Endothelial cell of umbilical vein (primary cell): ENCODE results near the gene SPG21. TPM values are rescaled to one million over a fixed set of nuclear protein-coding genes. Genes with fewer than 3 reads are reported as not detected.

ENCODE experiments used
- BruUV-seq: library from RNA; stranded (reverse); fragments of 400-500 nt; replicated peaks from 2 replicates; lab custom pipeline; 2021; lab: Mats Ljungman, UMichigan
- CTCF ChIA-PET: fragments of 300-600, 350-600 bp; sonication (Branson Sonifier 250); formaldehyde crosslinking; loops from one replicate; lab custom pipeline; 2021; ENCODE audit warnings: antibody characterized with exemption, inconsistent platforms; lab: Charles Lee
- POLR2A ChIA-PET: fragments of 300-600, 350-600 bp; sonication (Branson Sonifier 250); formaldehyde crosslinking; loops from one replicate; lab custom pipeline; 2021; ENCODE audit warnings: antibody characterized with exemption, inconsistent platforms; lab: Charles Lee
- DNase-seq: peaks from one replicate; pipeline ENCODE4 v3.0.0-alpha.2; 2011; ENCODE audit warnings: low read depth, low spot score
- FAIRE-seq: peaks from 2 replicates; lab custom pipeline; 2011; peaks lifted over from hg19 to GRCh38; lab: Jason Lieb, UNC
- H2AFZ ChIP-seq: 2 replicates; pipeline ENCODE4 v1.6.0; 2012; ENCODE audit warnings: low read depth, low read length, control low read depth, inconsistent platforms
- H3K27ac ChIP-seq: 2 replicates; pipeline ENCODE4 v1.5.1; 2011; ENCODE audit warnings: low read depth, mild to moderate bottlenecking, control low read depth, low read length, moderate library complexity; ENCODE audit not compliant: insufficient read depth
- H3K27me3 ChIP-seq, 2 experiments: 2 replicates each; pipeline versions ENCODE4 v1.6.0 to v1.6.1; 2011; ENCODE audit warnings: low read length in 2 of 2, mixed read lengths in 1 of 2; ENCODE audit not compliant: control insufficient read depth in 2 of 2, insufficient read depth in 2 of 2
- H3K36me3 ChIP-seq, 2 experiments: 2 replicates in 1 of 2; 3 replicates in 1 of 2; pipeline ENCODE4 v1.5.1; 2011; ENCODE audit warnings: low read length in 2 of 2, mild to moderate bottlenecking in 1 of 2, moderate library complexity in 1 of 2; ENCODE audit not compliant: control insufficient read depth in 2 of 2, insufficient read depth in 2 of 2; ENCODE audit errors: extremely low read depth in 1 of 2
- H3K4me1 ChIP-seq: 3 replicates; pipeline ENCODE4 v1.5.1; 2011; ENCODE audit warnings: mild to moderate bottlenecking, low read length; ENCODE audit not compliant: control insufficient read depth, insufficient read depth; ENCODE audit errors: extremely low read depth
- H3K4me2 ChIP-seq: 2 replicates; pipeline ENCODE4 v1.6.1; 2011; ENCODE audit warnings: low read length, control low read depth, mixed read lengths; ENCODE audit not compliant: insufficient read depth
- H3K4me3 ChIP-seq, 3 experiments: fragments of 200-600 bp in 1 of 3; sonication (generic), shearing (Covaris generic) in 1 of 3; replicated peaks in 1 of 3; 2 replicates each; pipeline ENCODE4 v1.5.1; 2011 to 2016; ENCODE audit warnings: control low read depth in 3 of 3, low read length in 3 of 3, mild to moderate bottlenecking in 2 of 3, inconsistent platforms in 1 of 3, low read depth in 1 of 3, moderate library complexity in 1 of 3; ENCODE audit not compliant: insufficient read depth in 1 of 3
- H3K79me2 ChIP-seq: 2 replicates; pipeline ENCODE4 v1.6.0; 2012; ENCODE audit warnings: low read length, inconsistent platforms; ENCODE audit not compliant: control insufficient read depth, insufficient read depth
- H3K9ac ChIP-seq: replicated peaks from 2 replicates; pipeline ENCODE3; 2011; ENCODE audit warnings: low read length, control low read depth; ENCODE audit not compliant: insufficient read depth; ENCODE audit errors: extremely low read depth
- H3K9me1 ChIP-seq: replicated peaks from 3 replicates; pipeline ENCODE4 v1.6.0; 2011; ENCODE audit warnings: mild to moderate bottlenecking, low read length; ENCODE audit not compliant: control insufficient read depth, insufficient read depth; ENCODE audit errors: extremely low read depth
- H3K9me3 ChIP-seq: replicated peaks from 2 replicates; pipeline ENCODE4 v1.5.1; 2012; ENCODE audit warnings: low read length, inconsistent platforms; ENCODE audit not compliant: control insufficient read depth, insufficient read depth
- H4K20me1 ChIP-seq: replicated peaks from 2 replicates; pipeline ENCODE3; 2011; ENCODE audit warnings: mild to moderate bottlenecking, low read length; ENCODE audit not compliant: control insufficient read depth, insufficient read depth; ENCODE audit errors: extremely low read depth
- CTCF ChIP-seq, 2 donors: IDR thresholded peaks; 1 replicate in 1 of 2; 2 replicates in 1 of 2; pipeline ENCODE4 v1.5.1; 2011; ENCODE audit warnings: low read length in 2 of 2, mild to moderate bottlenecking in 2 of 2, moderate library complexity in 2 of 2, control low read depth in 1 of 2, inconsistent platforms in 1 of 2, low read depth in 1 of 2; ENCODE audit not compliant: insufficient read depth in 1 of 2; ENCODE audit errors: extremely low read depth in 1 of 2
- EZH2 ChIP-seq: IDR thresholded peaks from 2 replicates; pipeline ENCODE4 v1.6.1; 2012; ENCODE audit warnings: borderline replicate concordance, low read depth, mild to moderate bottlenecking, moderate library complexity, low read length, inconsistent platforms; ENCODE audit not compliant: severe bottlenecking
- FOS ChIP-seq: IDR thresholded peaks from 2 replicates; pipeline ENCODE4 v1.6.1; 2011; ENCODE audit warnings: mild to moderate bottlenecking, low read length, moderate library complexity, borderline replicate concordance; ENCODE audit not compliant: insufficient read depth
- GATA2 ChIP-seq: IDR thresholded peaks from 2 replicates; pipeline ENCODE4 v1.7.0; 2011; ENCODE audit warnings: low read depth, mild to moderate bottlenecking, moderate library complexity, mixed read lengths, low read length; ENCODE audit not compliant: insufficient read length, insufficient read depth
- JUN ChIP-seq: IDR thresholded peaks from 2 replicates; pipeline ENCODE4 v1.6.1; 2011; ENCODE audit warnings: borderline replicate concordance, low read depth; ENCODE audit not compliant: insufficient read length, insufficient read depth
- MAX ChIP-seq: IDR thresholded peaks from 2 replicates; pipeline ENCODE4 v1.6.1; 2011; ENCODE audit not compliant: insufficient read depth, insufficient read length
- MYC ChIP-seq: IDR thresholded peaks from one replicate; pipeline ENCODE4 v1.6.1; 2011; ENCODE audit warnings: mild to moderate bottlenecking, low read depth, low read length
- POLR2A ChIP-seq: IDR thresholded peaks from 2 replicates; pipeline ENCODE4 v1.6.1; 2012; ENCODE audit warnings: low read depth, mild to moderate bottlenecking, control low read depth, low read length
- POLR2AphosphoS5 ChIP-seq: IDR thresholded peaks from 2 replicates; pipeline ENCODE4 v1.6.1; 2012; ENCODE audit warnings: low read depth, mild to moderate bottlenecking, control low read depth, low read length, moderate library complexity; ENCODE audit not compliant: insufficient read depth
- dilution Hi-C: fragments of 300-500 bp; cut with MboI; formaldehyde crosslinking; loops from one replicate; pipeline ENCODE4 v1.15.0; 2019; ENCODE audit warnings: low sequenced_read_pairs; ENCODE audit not compliant: extremely low pct_ligation_motif_present
- intact Hi-C: fragments of 100-400 bp; cut with micrococcal nuclease; formaldehyde crosslinking; loops from one replicate; pipeline ENCODE4 v1.10.0; 2022
- polyA plus RNA-seq, 4 experiments: library from polyadenylated mRNA; depleted of rRNA in 3 of 4; stranded (reverse) in 3 of 4; unstranded in 1 of 4; fragments of >200 nt; gene quantifications; 2 replicates each; pipeline versions ENCODE4 v1.2.1 to v1.2.3, GENCODE V29; 2011 to 2012; ENCODE audit warnings: missing spikeins in 1 of 4
- total RNA-seq: library from RNA; stranded (reverse); gene quantifications from 2 replicates; pipeline ENCODE4 v1.2.3, GENCODE V29; 2021

Gene SPG21
- total and polyA plus RNA-seq, 2 donors (not counting 3 experiments of a cell fraction or from before 2014, with no cell fraction given) = 70.2 to 82.5 TPM

GRCh38 chr15:65037309-65037708 lies 47.6 kb upstream of the SPG21 start:
- no peak overlapping the region for H3K4me3 ChIP-seq
- no peaks in the 10 kb centered on the region for H3K27me3 ChIP-seq
- no peak for TF ChIP-seq GATA2
- no peak for TF ChIP-seq JUN
- no peak for TF ChIP-seq CTCF (IDR thresholded peaks at IDR 0.05; ENCODE audit: extremely low read depth in 1 of 2, insufficient read depth in 1 of 2, low read depth in 1 of 2, low read length in 2 of 2)
- TF ChIP-seq MYC = no peak
- TF ChIP-seq MAX = no peak
- no peak for TF ChIP-seq EZH2
- TF ChIP-seq POLR2A = no peak
- TF ChIP-seq POLR2AphosphoS5 = no peak
- no peak for TF ChIP-seq FOS
- no peak overlapping the region for H3K27ac ChIP-seq
- dilution Hi-C loops = no loop called here
- no peaks in the 10 kb centered on the region for H3K9me3 ChIP-seq
- intact Hi-C loops = no loop called here
- H3K9ac ChIP-seq = no peak overlapping the region
- H3K4me2 ChIP-seq = no peak overlapping the region
- no peaks in the 10 kb centered on the region for H3K79me2 ChIP-seq
- H2AFZ ChIP-seq = no peak overlapping the region
- ChIA-PET CTCF (no interaction called here), POLR2A (no interaction called here)
- FAIRE-seq (no peak), DNase-seq (no peak)
- BruUV-seq = no TSS peak
- no peaks in the 10 kb centered on the region for H3K36me3 ChIP-seq
- H3K4me1 ChIP-seq = no peaks in the 10 kb centered on the region
- no peaks in the 10 kb centered on the region for H4K20me1 ChIP-seq
- no peaks in the 10 kb centered on the region for H3K9me1 ChIP-seq
